ENCODE measurements around the gene LRWD1. TPM values are rescaled to one million over a fixed set of nuclear protein-coding genes. Genes with fewer than 3 reads are reported as not detected.

The LRWD1 gene
- total RNA-seq, result 12.9 TPM

DNA sequence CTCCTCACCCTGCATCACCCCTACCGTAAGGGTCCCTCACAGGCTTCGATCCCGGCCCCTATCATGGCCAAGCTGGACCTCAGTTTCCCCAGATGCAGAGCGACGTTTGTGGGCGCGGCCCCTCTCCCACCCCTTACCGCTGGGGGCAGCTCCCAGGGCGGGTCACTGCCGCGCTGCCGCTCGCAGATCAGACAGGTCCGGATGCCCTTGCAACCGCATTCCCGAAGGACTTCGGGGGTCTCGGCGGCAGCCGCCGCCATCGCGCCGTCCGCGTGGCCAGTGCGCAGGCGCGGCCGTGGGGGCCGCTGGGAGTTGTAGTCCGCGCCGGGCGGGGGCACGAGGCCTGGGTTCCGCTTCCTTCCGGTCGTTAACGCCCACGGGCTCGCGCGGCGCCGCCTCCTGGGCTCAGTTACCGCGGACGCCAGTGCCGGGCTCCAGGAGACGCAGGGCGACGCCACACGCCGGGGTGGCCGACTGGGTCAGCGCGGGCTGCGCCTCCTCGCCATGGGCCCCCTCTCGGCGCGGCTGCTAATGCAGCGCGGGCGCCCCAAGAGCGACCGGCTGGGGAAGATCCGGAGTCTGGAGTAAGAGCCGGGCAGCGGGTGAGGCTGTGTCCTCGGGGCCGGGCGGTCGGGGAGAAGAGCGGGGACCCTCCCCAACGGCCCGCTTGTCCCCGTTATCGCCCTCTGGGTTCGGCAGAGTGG lies at the start of gene LRWD1, which contains the start of gene ALKBH4:
LRWD1 (plus strand) TSS at position 408 of the 704 bp plus-strand sequence; CDS start at position 505, 97 bp downstream.
ALKBH4 (minus strand) TSS at position 287 of the 704 bp plus-strand sequence; CDS start at position 260, 27 bp downstream.
- peak; percentile 96 for DNase-seq

DNA sequence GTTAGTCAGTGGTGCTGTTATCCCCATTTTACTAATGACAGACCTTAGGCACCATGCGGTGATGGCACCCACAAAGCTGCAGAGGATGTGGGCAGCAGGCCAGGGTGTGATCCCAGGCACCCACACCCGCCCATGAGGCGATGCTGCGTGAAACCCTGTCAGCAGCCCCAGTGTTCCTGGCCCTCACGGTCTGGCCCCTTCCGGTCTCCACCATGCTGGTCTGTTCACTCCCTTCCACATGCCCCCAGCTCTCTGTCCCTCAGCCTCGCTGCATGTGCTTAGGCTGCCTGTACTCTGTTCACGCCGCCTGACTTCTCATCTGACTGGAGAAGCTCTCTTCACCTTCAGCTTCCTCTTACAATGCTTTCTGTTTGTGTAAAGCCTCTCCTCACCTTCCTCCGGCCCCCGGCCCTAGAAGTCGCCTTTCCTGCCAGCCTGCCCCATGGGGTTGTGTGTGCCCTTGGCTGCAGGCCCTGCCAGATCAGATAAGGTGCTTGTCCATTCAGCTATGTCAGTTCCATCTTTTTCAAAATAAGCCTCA lies 49.0 kb upstream of the LRWD1 start:
- no peak for DNase-seq

DNA sequence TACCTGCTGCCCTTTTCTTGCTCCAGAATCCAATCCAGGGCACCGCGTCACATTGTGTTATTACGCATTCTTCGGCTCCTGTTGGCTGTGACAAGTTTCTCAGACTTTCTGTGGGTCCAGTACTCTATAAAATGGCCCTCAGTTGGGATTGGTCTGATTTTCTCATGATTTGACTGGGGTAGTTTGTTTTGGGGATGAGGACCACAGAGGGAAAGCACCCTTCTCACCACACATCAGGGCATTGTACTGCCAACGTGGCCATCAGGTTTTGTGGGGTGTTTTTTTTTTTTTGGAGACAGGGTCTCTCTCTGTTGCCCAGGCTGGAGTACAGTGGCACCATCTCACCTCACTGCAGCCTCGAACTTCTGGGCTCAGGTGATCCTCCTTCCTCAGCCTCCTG lies 48.4 kb upstream of the LRWD1 start:
- DNase-seq, result no peak

DNA sequence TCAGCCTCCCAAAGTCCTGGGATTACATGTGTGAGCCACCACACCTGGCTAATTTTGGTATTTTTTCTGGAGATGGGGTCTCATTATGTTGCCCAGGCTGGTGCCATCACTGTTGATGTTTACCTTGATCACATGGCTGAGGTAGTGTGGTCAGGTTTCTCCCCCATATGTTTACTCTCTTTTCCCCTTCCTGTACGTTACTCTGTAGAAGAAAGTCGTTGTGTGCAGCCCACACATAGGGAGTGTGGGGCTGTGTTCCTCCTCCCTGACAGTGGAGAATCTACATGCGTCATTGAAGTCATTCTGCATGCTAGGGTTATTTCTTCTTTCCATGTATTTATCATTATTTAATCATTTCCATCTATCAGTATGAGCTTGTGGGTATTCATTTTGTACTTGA lies 47.7 kb upstream of the LRWD1 start:
- DNase-seq, result no peak

DNA sequence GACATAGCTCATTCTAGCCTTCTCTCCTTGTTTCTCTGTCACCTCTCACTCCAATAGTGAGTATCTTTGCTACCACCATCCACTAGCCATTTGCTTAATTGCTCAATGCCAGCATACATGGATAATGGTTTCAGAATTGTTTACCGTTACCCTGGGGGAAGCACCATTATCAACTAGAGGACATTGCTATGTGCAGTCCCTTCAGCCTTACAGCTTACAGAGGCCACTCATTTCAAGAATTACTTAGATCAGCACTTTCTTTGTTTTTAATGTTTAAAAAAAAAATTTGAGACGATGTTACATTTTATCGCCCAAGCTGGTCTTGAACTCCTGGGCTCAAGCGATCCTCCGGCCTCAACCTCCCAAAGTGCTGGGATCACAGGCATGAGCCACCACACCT lies 46.2 kb upstream of the LRWD1 start:
- DNase-seq, result no peak

DNA sequence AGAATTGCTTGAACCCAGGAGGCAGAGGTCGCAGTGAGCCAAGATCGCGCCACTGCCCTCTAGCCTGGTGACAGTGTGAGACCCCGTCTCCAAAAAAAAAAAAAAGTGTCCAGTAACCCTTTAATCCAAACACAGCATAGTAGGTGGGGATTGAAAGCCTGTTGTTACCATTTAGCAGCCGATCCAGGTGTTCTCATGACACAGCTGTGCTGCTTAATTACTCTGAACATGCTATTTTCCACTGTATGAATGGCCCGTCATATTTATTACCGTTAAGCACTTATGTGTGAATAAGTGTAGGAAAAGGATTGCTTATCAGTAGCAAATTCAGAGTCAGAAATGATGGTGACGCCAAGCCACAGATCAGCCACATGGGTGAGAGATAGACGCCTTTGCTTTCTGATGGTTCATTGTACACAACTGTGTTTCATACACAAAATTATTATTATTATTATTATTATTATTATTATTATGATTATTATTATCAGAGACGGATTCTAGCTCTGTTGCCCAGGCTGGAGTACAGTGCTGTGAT lies 43.0 kb upstream of the LRWD1 start:
- DNase-seq, result no peak

DNA sequence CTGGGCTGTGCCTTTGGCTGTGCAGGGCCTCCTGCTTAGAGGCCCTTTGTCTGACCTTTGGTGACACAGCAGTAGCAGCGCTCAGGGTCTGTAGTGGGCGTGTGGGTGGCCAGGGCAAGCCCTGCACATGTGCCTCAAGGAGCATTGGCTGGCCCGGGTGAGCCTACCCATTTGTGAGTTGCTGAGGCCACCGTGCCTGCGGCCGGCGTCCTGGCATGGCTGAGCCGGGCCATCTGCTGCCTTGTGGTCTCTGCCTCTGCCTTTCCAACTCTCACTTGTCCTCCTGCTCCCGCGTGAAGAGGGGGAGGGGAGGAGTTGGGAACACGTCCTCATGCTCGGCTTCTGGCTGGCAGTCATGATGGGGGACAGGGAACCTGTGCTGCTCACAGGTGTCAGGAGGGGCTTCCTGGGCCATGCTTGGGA lies 40.6 kb upstream of the LRWD1 start:
- DNase-seq, result peak; percentile 67

DNA sequence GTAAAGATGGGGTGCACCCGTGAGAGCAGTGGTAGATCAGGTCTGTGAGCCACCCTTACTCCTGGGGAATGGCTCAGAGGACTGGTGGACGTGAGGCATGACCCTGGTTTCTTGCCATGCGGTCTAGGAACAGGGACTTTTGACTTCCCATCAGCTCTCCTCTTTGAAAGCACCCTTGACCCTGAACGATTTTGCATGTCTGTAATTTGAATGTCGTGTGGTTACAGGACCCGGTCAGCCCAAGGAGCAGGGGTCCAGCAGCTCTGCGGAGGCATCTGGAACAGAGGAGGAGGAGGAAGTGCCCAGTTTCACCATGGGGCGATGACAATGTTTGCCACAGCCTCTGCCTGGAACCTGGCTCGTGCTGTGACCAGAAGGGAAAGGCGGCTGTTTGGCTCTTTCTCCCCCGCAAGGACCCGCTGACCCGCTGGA lies 40.0 kb upstream of the LRWD1 start:
- no peak for DNase-seq

DNA sequence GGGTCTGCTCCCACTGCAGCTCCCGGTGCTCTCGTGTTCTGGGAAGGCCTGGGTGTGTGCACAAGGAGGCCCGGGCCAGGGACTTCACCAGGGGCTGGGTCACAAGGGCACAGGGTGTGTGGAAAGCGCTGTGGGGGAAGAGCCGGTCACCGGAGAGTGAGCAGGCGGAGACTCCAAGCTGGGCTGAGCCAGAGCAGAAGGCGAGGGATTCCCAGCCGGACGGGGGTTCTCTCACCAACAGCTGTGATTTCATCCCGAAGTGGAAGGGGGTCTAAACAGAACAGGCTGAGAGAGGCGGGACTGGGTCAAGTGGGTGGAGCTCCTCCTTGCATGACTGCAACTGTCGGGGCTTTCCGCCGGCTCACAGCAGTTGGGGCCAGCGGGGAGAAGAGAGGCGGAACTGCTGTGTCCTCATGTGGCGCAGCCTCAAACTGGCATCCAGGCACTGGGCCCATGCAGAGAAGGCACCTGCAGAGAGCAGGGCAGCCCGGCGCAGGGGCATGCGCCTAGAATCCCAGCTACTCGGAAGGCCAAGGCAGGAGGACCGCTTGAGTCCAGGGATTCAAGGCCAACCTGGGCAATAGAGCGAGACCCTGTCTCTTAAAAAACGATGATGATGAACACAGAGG lies 39.0 kb upstream of the LRWD1 start:
- peak; percentile 81 for DNase-seq

DNA sequence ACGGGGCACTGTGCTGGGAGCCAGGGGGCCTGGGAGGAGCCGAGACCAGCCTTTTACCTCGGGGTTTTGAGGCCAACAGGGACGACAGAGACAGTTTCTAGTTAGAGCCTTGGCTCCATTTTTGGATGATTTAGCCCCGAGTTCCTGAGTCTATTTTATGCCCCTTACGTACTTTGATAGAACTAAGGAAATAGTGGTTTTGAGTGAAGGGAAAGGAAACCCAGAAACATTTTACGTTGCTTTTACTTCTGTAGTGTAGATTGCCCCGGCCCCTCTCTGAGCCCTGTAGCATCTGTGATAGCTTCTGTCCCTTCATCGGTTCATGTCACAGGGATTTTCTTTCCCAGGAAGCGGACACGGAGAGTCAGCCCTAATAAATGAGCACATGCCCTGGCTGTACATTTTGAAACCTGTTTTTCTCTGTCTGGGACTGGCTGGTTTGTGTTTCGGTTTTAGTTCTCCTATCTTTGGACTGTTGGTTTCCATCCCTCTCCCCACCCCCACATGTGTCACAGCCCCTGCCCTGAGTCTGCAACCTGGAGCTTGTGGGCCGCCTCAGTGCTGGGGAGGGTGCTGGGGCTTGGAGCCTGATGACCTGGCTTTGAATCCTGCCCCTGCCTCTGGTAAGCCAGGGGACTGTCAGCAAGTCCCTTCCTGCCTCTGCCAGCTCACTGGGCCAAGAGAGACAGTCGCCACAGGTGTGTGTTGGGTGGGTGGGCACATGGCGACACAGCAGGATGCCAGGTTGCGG lies 38.3 kb upstream of the LRWD1 start:
- no peak for DNase-seq

DNA sequence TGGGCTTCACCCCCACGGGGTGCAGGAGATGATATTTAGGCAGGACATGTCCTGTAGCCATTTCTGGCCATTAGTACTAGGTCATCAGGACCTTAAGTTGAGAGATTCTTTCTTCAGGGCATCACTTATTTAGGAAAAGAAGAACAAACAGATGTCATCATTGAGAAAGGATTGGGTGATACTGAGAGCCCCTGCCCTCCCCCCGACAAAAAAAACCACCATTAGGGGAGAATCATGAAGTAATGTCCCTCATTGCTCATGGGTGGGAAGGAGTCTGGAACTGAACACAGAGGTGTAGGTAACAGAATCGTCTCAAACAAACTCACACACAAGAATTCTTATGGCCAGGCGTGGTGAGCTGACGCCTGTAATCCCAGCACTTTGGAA lies 37.8 kb upstream of the LRWD1 start:
- DNase-seq, result no peak

DNA sequence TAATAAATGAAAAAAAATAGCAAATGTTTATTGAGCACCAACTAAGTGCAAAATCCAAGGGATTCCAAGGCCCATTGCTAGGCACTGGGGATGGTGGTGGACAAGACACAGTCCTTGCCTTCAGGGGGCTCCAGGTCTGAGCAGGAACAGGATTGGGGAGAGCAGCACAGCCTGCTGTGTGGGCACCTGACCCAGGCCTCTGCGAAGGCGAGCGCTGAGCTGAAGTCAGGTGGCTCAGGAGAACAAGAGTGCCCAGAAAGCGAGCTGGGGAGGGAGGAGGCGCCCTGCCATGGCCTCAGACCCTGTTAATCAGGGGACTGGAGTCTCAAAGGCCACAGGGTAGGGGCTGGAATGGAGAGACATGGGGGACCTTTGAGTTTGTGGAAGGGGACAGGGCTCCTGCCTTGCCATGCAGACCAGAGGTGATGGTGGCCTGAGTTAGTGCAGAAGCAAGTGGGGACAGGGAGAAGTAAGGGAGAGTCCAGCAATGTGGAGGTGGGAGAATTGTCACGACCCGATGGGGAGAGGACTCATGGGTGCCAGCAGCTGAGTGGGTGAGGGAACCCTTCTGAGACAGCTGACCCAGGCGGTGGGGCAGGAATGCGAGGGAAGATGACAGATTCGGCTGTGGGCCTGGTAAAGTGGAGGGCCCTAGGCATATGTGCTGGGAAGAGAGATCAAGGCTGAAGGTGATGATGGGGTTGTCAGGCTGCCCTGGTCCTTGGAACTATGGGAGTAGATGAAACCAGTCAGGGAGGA lies 35.5 kb upstream of the LRWD1 start:
- no peak for DNase-seq

DNA sequence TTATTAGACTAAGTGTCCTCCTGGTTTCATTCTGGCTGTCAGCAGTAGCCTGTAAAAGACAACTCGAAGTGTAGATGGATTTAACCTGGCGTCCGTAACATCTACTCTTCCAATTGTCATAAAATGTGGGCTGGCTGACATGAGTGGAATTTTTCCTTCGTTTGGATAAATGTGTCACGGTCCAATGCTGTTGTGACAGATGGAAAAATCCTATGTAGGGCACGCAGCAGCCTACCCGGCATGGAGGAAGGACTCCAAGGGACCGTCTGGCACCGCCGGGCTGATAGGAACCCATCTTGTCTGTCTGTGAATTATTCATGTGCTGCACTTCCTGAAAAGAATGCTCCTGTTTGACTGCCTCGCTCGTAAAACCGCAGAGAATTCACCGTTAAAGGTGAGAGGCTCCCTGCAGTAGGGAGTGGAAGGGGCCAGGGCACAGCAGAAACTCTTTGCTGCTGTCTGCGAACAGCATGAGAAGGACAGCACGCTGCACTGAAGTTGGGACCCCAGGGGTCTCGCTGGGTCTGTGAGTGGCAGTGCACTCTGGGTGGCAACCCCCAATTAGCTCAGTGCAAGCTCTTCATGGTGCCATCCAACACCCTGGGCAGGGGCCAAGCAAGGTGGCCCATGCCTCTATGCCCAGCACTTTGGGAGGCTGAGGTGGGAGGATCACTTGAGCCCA lies 33.0 kb upstream of the LRWD1 start:
- DNase-seq, result peak; percentile 16

DNA sequence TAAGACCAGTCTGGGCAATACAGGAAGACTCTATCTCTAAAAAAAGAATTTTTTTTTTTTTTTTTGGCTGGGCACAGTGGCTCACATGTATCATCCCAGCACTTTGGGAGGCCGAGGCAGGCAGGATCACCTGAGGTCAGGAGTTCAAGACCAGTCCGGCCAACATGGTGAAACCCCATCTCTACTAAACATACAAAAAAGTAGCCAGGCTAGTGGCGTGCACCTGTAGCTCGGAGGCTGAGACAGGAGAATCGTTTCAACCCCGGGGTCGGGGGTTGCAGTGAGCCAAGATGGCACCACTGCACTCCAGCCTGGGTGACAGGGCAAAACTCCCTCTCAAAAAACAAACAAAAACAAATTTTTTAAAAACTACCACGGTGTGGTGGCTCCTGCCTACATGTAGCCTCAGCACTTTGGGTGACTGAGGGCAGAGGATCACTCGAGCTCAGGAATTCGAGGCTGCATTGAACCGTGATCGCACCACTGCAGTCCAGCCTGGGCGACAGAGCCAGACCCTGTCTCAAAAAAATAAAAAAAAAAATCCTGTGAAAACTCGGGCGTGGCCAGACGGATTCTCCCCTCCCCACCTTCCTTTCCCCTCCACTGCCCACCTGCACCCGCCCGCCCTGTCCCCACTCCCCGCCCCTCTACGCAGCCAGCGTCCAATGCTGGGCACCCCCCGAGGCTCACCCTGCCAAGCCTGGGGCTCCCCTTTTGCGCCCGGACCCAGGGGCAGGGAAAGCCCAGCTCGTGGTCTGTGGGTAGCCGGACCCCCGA lies 32.2 kb upstream of the LRWD1 start:
- DNase-seq, result peak; percentile 24

DNA sequence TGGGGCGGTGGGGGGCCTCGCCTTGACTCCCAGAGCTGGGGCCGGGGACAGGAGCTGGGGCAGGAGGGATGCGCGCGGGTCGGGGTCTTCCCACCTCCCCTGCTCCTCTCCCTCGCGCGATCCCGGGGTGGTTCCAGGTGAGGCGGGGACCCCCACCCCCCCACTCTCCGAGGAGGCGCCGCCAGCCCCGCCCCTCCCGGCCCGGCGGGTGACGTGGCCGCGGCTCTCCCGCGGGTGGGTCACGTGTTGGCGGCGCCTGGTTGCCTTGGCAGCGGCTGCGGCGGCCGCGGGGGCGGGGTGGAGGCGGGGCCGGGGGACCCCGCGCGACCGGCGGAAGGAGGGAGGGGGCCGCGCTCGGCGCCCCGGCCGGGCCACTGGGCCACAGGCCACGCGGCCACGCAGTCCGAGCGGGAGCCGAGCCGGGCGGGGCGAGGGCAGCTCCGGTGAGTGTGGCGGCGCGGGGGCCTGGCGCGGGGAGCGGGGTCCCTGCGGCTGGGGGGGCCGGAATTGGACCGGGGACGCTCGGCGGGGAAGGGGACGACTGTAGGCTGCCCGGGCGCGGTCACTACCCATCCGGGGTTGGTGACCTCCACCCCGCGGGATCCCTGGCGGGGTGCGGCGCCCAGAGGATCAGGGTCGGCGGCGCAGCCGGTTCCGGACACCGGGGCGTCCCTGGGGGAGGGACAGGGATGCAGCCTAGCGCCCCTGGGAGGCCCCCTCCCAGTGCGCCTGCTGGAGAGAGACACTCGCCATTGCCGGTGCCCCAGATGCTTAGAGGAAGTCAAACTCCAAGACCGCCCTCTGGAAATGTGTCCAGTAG lies 31.4 kb upstream of the LRWD1 start, which contains the start of gene ORAI2:
ORAI2 (plus strand) TSS at position 357 of the 820 bp plus-strand sequence. CDS start 5,382 bp downstream, outside the sequence.
- peak; percentile 83 for DNase-seq

DNA sequence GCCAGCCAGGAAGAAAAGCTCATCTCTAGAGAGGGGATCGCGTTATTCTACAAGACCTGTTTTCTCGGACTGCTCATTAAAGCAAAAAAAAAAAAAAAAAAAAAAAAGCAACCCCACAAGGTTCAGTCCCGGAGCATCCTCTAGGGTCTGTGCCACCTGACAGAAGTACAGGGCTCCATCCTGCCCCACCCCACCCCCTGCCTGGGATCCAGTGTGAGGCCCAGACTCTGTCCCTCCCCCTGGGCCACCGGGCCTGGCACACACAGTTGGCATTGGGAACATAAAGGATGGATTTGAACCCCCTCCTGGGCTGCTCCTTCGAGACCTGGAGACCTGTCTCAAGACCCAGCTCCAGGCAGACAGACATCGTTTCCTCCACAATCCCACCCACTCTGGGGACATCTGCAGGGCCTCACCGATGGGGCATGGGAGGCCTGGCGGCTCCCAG lies 30.7 kb upstream of the LRWD1 start:
- no peak for DNase-seq

DNA sequence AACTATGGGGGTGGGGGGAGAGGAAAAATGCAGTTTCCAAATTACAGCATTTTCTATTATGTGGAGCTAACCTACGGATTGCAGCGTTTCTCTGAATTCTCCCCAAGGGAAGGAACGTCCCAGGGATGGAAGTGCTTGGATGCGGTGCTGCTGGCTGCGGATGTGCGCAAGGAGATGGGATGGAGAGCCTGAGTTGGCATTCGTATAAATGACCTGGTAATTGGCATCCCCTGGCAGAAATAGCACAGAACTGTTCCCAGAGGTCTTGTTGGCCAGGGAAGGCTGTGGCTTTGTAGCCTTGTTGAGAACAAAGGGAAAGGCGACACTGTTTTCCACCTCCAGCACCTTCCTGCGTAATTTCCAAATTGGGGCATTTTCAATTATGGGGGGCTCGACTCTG lies 28.7 kb upstream of the LRWD1 start:
- no peak for DNase-seq

DNA sequence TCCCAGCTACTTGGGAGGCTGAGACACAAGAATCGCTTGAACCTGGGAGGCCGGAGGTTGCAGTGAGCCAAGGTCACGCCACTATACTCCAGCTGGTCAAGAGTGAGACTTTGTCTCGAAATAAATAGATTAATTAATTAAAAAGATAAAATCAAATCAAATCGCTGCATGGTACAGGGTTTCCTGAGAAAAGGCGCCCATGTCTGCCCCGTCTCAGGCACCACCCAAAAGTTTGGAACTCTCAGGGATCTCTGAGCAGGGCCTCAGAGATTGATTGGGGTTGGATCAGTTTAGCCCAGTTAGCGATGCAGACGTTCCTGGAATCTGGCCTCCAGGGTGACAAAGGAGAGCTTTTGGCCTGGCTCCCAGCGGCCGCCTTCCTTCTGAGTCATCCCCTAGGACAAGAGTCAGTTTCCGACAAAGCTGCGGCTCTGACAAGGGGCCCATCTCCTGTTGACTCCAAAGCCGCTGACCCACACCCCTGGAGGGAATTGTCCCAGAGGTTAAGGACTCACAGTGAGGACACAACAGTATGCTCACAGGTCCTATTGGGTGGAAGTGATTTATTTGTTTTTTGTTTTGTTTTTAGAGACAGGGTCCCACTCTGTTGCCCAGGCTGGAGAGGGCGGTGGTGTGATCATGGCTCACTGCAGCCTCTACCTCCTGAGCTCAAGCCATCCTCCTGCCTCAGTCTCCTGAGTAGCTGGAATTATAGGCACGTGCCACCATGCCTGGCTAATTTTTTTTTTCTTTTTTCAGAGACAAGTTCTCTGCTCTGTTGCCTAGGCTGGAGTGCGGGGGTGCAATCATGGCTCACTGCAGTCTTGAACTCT lies 24.6 kb upstream of the LRWD1 start:
- DNase-seq, result peak; percentile 24

Measured in tongue (tissue), 2 donors.